ENCODE results near the gene EMP2. TPM values are rescaled to one million over a fixed set of nuclear protein-coding genes. Genes with fewer than 3 reads are reported as not detected.

EMP2 gene
- polyA plus RNA-seq, 2 of the 4 experiments (the other 2 are of a cell fraction): 14.2 to 21.4 TPM

GRCh38 chr16:10613785-10614485, 33.5 kb upstream of the EMP2 start:
- Histone ChIP-seq H3K4me1 (peaks cover 19% of the 10 kb centered on the region; the same call in 2 of the 3 replicates), H3K4me2 (no peak overlapping the region), H3K9me3 (no peaks in the 10 kb centered on the region), H3K27ac (no peak overlapping the region), H3K4me3 (no peak overlapping the region)
- ChIA-PET CTCF (no interaction called here), POLR2A (no interaction called here)
- DNase-seq (ENCODE audit: low read depth in 1 of 2, low spot score in 1 of 2) (no peak), ATAC-seq (no peak), FAIRE-seq (no peak)
- 75% methylated on average over 6 of the region's 6 CpGs for WGBS (ENCODE audit: missing lambda C conversion rate)
- TF ChIP-seq FOSB (CRISPR knock-in tag; IDR thresholded peaks at IDR 0.05) (no peak), EHF (CRISPR knock-in tag; IDR thresholded peaks at IDR 0.05) (no peak), NPAS2 (CRISPR knock-in tag; IDR thresholded peaks at IDR 0.05; ENCODE audit: borderline replicate concordance) (no peak), KDM5A (IDR thresholded peaks at IDR 0.05) (no peak), HES2 (IDR thresholded peaks at IDR 0.05) (no peak), EP300 (IDR thresholded peaks at IDR 0.05) (no peak), SMC3 (IDR thresholded peaks at IDR 0.05) (no peak), FOSL2 (IDR thresholded peaks at IDR 0.05) (no peak), FOSL2 (CRISPR knock-in tag; IDR thresholded peaks at IDR 0.05) (no peak), HMGXB4 (CRISPR knock-in tag; IDR thresholded peaks at IDR 0.05; ENCODE audit: borderline replicate concordance) (no peak), HEYL (CRISPR knock-in tag; IDR thresholded peaks at IDR 0.05) (no peak), JUNB (IDR thresholded peaks at IDR 0.05) (no peak), ESRRA (IDR thresholded peaks at IDR 0.05; ENCODE audit: borderline replicate concordance, low read length) (no peak)
- TF ChIP-seq, protein P1, sequence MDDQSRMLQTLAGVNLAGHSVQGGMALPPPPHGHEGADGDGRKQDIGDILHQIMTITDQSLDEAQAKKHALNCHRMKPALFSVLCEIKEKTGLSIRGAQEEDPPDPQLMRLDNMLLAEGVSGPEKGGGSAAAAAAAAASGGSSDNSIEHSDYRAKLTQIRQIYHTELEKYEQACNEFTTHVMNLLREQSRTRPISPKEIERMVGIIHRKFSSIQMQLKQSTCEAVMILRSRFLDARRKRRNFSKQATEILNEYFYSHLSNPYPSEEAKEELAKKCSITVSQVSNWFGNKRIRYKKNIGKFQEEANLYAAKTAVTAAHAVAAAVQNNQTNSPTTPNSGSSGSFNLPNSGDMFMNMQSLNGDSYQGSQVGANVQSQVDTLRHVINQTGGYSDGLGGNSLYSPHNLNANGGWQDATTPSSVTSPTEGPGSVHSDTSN (IDR thresholded peaks at IDR 0.05): no peak

DNA sequence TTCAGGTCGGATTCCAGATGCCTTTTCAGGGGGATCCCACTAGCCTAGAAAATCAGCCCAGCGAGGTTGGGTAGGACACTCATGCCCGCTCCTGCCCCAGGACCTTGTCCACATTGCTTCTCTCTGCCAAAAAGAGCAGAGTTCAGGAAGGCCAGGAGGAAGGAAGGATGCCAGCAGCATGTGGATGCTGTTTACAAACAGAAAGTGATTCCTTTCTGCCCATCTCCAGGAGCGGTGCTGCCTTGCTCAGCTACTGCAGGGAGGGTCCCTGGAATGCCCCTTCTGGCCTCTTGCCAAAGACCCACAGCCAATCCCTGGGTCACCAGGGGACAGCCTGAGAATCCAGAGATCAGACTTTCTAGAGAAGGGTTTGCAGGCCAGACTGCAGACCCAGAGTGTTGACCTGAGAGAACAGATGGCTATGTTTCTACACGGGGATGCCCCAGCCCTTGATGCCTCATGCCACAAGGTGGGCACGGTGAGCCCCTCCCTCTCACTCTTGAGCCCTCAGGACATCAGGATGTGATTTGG, 32.3 kb upstream of the EMP2 start:
- Histone ChIP-seq H3K27ac (no peak overlapping the region), H3K4me2 (no peak overlapping the region), H3K4me3 (no peak overlapping the region), H3K4me1 (peaks cover 19% of the 10 kb centered on the region; the same call in 2 of the 3 replicates), H3K9me3 (no peaks in the 10 kb centered on the region)
- no peak for DNase-seq (ENCODE audit: low read depth in 1 of 2, low spot score in 1 of 2)
- no peak for FAIRE-seq
- WGBS (ENCODE audit: missing lambda C conversion rate): 41% methylated on average over 6 of the region's 6 CpGs
- ChIA-PET POLR2A (no interaction called here), CTCF (no interaction called here)
- TF ChIP-seq RAD21 (conservative IDR thresholded peaks at IDR 0.05 in 1 of 2, IDR thresholded peaks at IDR 0.05 in 1 of 2): no peak
- no peak for TF ChIP-seq PHF8 (IDR thresholded peaks at IDR 0.05; ENCODE audit: borderline replicate concordance, low read depth)
- TF ChIP-seq KDM1A (IDR thresholded peaks at IDR 0.05; ENCODE audit: low read depth): no peak
- TF ChIP-seq MAX (IDR thresholded peaks at IDR 0.05): no peak
- TF ChIP-seq ZNF302 (CRISPR knock-in tag; IDR thresholded peaks at IDR 0.05): no peak
- no peak for TF ChIP-seq CEBPB (IDR thresholded peaks at IDR 0.05)
- TF ChIP-seq MAZ (IDR thresholded peaks at IDR 0.05; ENCODE audit: borderline replicate concordance, low read depth, low read length): no peak
- ATAC-seq: no peak

All from A549 (cell line).